ENCODE data around the gene ERFL.

DNA sequence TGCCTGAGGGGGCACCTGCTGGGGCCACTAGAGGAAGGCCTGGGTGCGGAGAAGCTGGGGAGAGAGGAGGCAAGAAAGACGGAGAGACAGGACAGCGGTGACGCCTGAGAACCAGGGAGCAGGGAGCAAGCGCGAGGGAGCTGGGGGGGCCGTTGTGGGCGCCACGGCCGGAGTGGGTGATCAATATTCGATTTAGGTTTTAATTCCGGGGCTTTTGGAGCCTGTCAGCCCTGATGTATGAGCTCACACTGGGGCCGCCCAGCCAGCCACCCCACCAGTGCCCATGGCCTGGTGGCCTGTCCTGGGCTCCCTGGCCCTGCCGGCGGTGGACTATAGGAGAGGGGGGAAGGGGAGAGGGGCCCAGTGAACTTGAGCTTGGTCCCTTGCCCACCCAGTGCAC is 8.7 kb upstream of the ERFL start:
- no peak for TF ChIP-seq POLR2A (IDR thresholded peaks at IDR 0.05; ENCODE audit: low read depth, low read length)
- TF ChIP-seq, protein P1, sequence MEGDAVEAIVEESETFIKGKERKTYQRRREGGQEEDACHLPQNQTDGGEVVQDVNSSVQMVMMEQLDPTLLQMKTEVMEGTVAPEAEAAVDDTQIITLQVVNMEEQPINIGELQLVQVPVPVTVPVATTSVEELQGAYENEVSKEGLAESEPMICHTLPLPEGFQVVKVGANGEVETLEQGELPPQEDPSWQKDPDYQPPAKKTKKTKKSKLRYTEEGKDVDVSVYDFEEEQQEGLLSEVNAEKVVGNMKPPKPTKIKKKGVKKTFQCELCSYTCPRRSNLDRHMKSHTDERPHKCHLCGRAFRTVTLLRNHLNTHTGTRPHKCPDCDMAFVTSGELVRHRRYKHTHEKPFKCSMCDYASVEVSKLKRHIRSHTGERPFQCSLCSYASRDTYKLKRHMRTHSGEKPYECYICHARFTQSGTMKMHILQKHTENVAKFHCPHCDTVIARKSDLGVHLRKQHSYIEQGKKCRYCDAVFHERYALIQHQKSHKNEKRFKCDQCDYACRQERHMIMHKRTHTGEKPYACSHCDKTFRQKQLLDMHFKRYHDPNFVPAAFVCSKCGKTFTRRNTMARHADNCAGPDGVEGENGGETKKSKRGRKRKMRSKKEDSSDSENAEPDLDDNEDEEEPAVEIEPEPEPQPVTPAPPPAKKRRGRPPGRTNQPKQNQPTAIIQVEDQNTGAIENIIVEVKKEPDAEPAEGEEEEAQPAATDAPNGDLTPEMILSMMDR (conservative IDR thresholded peaks at IDR 0.05; ENCODE audit: low read depth, low read length) = no peak
- TF ChIP-seq SMC3 (IDR thresholded peaks at IDR 0.05; ENCODE audit: low read depth, low read length) = no peak
- TF ChIP-seq MXI1 (IDR thresholded peaks at IDR 0.05; ENCODE audit: borderline replicate concordance, low read depth, low read length) = no peak
- no peak for TF ChIP-seq FOS (IDR thresholded peaks at IDR 0.05; ENCODE audit: low read depth, low read length)
- no peak for TF ChIP-seq RCOR1 (IDR thresholded peaks at IDR 0.05; ENCODE audit: insufficient replicate concordance, low read length)
- TF ChIP-seq, protein P2, sequence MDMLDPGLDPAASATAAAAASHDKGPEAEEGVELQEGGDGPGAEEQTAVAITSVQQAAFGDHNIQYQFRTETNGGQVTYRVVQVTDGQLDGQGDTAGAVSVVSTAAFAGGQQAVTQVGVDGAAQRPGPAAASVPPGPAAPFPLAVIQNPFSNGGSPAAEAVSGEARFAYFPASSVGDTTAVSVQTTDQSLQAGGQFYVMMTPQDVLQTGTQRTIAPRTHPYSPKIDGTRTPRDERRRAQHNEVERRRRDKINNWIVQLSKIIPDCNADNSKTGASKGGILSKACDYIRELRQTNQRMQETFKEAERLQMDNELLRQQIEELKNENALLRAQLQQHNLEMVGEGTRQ (IDR thresholded peaks at IDR 0.05; ENCODE audit: low read depth, low read length) = no peak
- no peak for TF ChIP-seq RAD21 (IDR thresholded peaks at IDR 0.05; ENCODE audit: low read length)
- no peak for TF ChIP-seq CEBPB (IDR thresholded peaks at IDR 0.05; ENCODE audit: low read depth, low read length)
- no peak for TF ChIP-seq NFE2L2 (IDR thresholded peaks at IDR 0.05; ENCODE audit: low read depth, low read length)
- no peak for TF ChIP-seq MAZ (IDR thresholded peaks at IDR 0.05; ENCODE audit: borderline replicate concordance, low read depth, low read length)
- TF ChIP-seq RFX5 (IDR thresholded peaks at IDR 0.05; ENCODE audit: low read depth, low read length) = no peak

All from IMR-90 (cell line).